ENCODE results near the gene LCE3D. TPM values are rescaled to one million over a fixed set of nuclear protein-coding genes. Genes with fewer than 3 reads are reported as not detected.
"Not testable (repeated sequence)": the region's sequence is repeated elsewhere in the genome, so short reads cannot be mapped to it uniquely, and the experiment has no call there.

LCE3D gene
- total RNA-seq, result not detected in 2 replicates

GRCh38 chr1:152580433-152580832 is at the start of gene LCE3D:
LCE3D (minus strand) TSS chr1:152580516; CDS start chr1:152579936, 580 bp downstream.
- H3K27me3 Mint-ChIP-seq (ENCODE audit: low read depth), result no peaks in the 10 kb centered on the region
- no peaks in the 10 kb centered on the region for H3K36me3 Mint-ChIP-seq (ENCODE audit: low read depth)
- H3K27ac Mint-ChIP-seq, result no peak within 1 kb of the TSS
- H3K4me3 Mint-ChIP-seq (ENCODE audit: low read depth), result no peak within 1 kb of the TSS
- DNase-seq (ENCODE audit: low spot score), result no peak
- H3K9me3 Mint-ChIP-seq, result no peaks in the 10 kb centered on the region
- peaks cover 8% of the 10 kb centered on the region for H3K4me1 Mint-ChIP-seq (ENCODE audit: low read depth)
- intact Hi-C loops (cut with micrococcal nuclease), result no loop called here

GRCh38 chr1:152626744-152627143 is 46.4 kb upstream of the LCE3D start:
- intact Hi-C loops (cut with micrococcal nuclease), result no loop called here
- H3K9me3 Mint-ChIP-seq, result no peaks in the 10 kb centered on the region
- no peak overlapping the region for H3K4me3 Mint-ChIP-seq (ENCODE audit: low read depth)
- peaks cover 5% of the 10 kb centered on the region for H3K4me1 Mint-ChIP-seq (ENCODE audit: low read depth)
- H3K27me3 Mint-ChIP-seq (ENCODE audit: low read depth), result peaks cover 12% of the 10 kb centered on the region
- DNase-seq (ENCODE audit: low spot score), result no peak
- no peaks in the 10 kb centered on the region for H3K36me3 Mint-ChIP-seq (ENCODE audit: low read depth)
- no peak overlapping the region for H3K27ac Mint-ChIP-seq

- no peaks in the 10 kb centered on the region for H3K36me3 Mint-ChIP-seq (ENCODE audit: low read depth)
- no peak overlapping the region for H3K27ac Mint-ChIP-seq
- DNase-seq (ENCODE audit: low spot score), result no peak
- no peak overlapping the region for H3K4me3 Mint-ChIP-seq (ENCODE audit: low read depth)
- peaks cover 11% of the 10 kb centered on the region for H3K9me3 Mint-ChIP-seq
- peaks cover 9% of the 10 kb centered on the region for H3K27me3 Mint-ChIP-seq (ENCODE audit: low read depth)
- H3K4me1 Mint-ChIP-seq (ENCODE audit: low read depth), result peaks cover 5% of the 10 kb centered on the region
- intact Hi-C loops (cut with micrococcal nuclease), result no loop called here
Observed at GRCh38 chr1:152623203-152623844, 43.0 kb upstream of the LCE3D start.

GRCh38 chr1:152622803-152623202 is 42.5 kb upstream of the LCE3D start, which contains the start of gene LCE3A:
LCE3A (minus strand) TSS chr1:152623103; CDS start chr1:152623103, 0 bp downstream.
- no peak within 1 kb of the TSS for H3K4me3 Mint-ChIP-seq (ENCODE audit: low read depth)
- no peak for DNase-seq (ENCODE audit: low spot score)
- H3K4me1 Mint-ChIP-seq (ENCODE audit: low read depth), result peaks cover 5% of the 10 kb centered on the region
- H3K27me3 Mint-ChIP-seq (ENCODE audit: low read depth), result peaks cover 8% of the 10 kb centered on the region
- H3K36me3 Mint-ChIP-seq (ENCODE audit: low read depth), result no peaks in the 10 kb centered on the region
- no peak within 1 kb of the TSS for H3K27ac Mint-ChIP-seq
- peaks cover 12% of the 10 kb centered on the region for H3K9me3 Mint-ChIP-seq
- intact Hi-C loops (cut with micrococcal nuclease), result no loop called here

- no peaks in the 10 kb centered on the region for H3K36me3 Mint-ChIP-seq (ENCODE audit: low read depth)
- H3K9me3 Mint-ChIP-seq, result peaks cover 17% of the 10 kb centered on the region
- H3K4me3 Mint-ChIP-seq (ENCODE audit: low read depth), result no peak overlapping the region
- intact Hi-C loops (cut with micrococcal nuclease), result no loop called here
- H3K4me1 Mint-ChIP-seq (ENCODE audit: low read depth), result peaks cover 5% of the 10 kb centered on the region
- H3K27me3 Mint-ChIP-seq (ENCODE audit: low read depth), result peaks cover 5% of the 10 kb centered on the region
- DNase-seq (ENCODE audit: low spot score), result no peak
- no peak overlapping the region for H3K27ac Mint-ChIP-seq
Observed at GRCh38 chr1:152621993-152622392, 41.7 kb upstream of the LCE3D start.

- no peak for DNase-seq (ENCODE audit: low spot score)
- Mint-ChIP-seq H3K4me3 (ENCODE audit: low read depth) (no peak within 1 kb of the TSS), H3K9me3 (peaks cover 8% of the 10 kb centered on the region), H3K4me1 (ENCODE audit: low read depth) (no peaks in the 10 kb centered on the region), H3K27ac (no peak within 1 kb of the TSS), H3K36me3 (ENCODE audit: low read depth) (no peaks in the 10 kb centered on the region), H3K27me3 (ENCODE audit: low read depth) (no peaks in the 10 kb centered on the region)
- intact Hi-C loops (cut with micrococcal nuclease), result no loop called here
Observed at GRCh38 chr1:152613511-152613910, 33.2 kb upstream of the LCE3D start, which contains the start of gene LCE3B. LCE3B (plus strand) TSS chr1:152613811; CDS start chr1:152613811, 0 bp downstream.

GRCh38 chr1:152599934-152600333 is 19.6 kb upstream of the LCE3D start, which contains the start of gene LCE3C:
LCE3C (plus strand) TSS chr1:152600234; CDS start chr1:152600732, 498 bp downstream.
- H3K27me3 Mint-ChIP-seq (ENCODE audit: low read depth), result no peaks in the 10 kb centered on the region
- no peaks in the 10 kb centered on the region for H3K36me3 Mint-ChIP-seq (ENCODE audit: low read depth)
- no peaks in the 10 kb centered on the region for H3K4me1 Mint-ChIP-seq (ENCODE audit: low read depth)
- intact Hi-C loops (cut with micrococcal nuclease), result no loop called here
- H3K9me3 Mint-ChIP-seq, result no peaks in the 10 kb centered on the region
- no peak within 1 kb of the TSS for H3K27ac Mint-ChIP-seq
- DNase-seq (ENCODE audit: low spot score), result no peak
- no peak within 1 kb of the TSS for H3K4me3 Mint-ChIP-seq (ENCODE audit: low read depth)

GRCh38 chr1:152596986-152597385 is 16.7 kb upstream of the LCE3D start:
- Mint-ChIP-seq H3K36me3 (ENCODE audit: low read depth) (no peaks in the 10 kb centered on the region), H3K4me1 (ENCODE audit: low read depth) (no peaks in the 10 kb centered on the region), H3K9me3 (no peaks in the 10 kb centered on the region), H3K4me3 (ENCODE audit: low read depth) (no peak overlapping the region), H3K27ac (no peak overlapping the region), H3K27me3 (ENCODE audit: low read depth) (no peaks in the 10 kb centered on the region)
- no peak for DNase-seq (ENCODE audit: low spot score)
- intact Hi-C loops (cut with micrococcal nuclease), result no loop called here

GRCh38 chr1:152585586-152585985 is 5.3 kb upstream of the LCE3D start:
- no peak for DNase-seq (ENCODE audit: low spot score)
- H3K27me3 Mint-ChIP-seq (ENCODE audit: low read depth), result no peaks in the 10 kb centered on the region
- intact Hi-C loops (cut with micrococcal nuclease), result no loop called here
- no peaks in the 10 kb centered on the region for H3K36me3 Mint-ChIP-seq (ENCODE audit: low read depth)
- no peaks in the 10 kb centered on the region for H3K9me3 Mint-ChIP-seq
- H3K4me3 Mint-ChIP-seq (ENCODE audit: low read depth), result no peak overlapping the region
- no peaks in the 10 kb centered on the region for H3K4me1 Mint-ChIP-seq (ENCODE audit: low read depth)
- no peak overlapping the region for H3K27ac Mint-ChIP-seq

GRCh38 chr1:152582647-152583046 is 2.3 kb upstream of the LCE3D start:
- peaks cover 3% of the 10 kb centered on the region for H3K4me1 Mint-ChIP-seq (ENCODE audit: low read depth)
- no peak for DNase-seq (ENCODE audit: low spot score)
- H3K27me3 Mint-ChIP-seq (ENCODE audit: low read depth), result no peaks in the 10 kb centered on the region
- H3K36me3 Mint-ChIP-seq (ENCODE audit: low read depth), result no peaks in the 10 kb centered on the region
- intact Hi-C loops (cut with micrococcal nuclease), result no loop called here
- no peak overlapping the region for H3K4me3 Mint-ChIP-seq (ENCODE audit: low read depth)
- no peak overlapping the region for H3K27ac Mint-ChIP-seq
- H3K9me3 Mint-ChIP-seq, result no peaks in the 10 kb centered on the region

- H3K9me3 Mint-ChIP-seq; H3K27me3 Mint-ChIP-seq (ENCODE audit: low read depth); H3K4me1 Mint-ChIP-seq (ENCODE audit: low read depth); intact Hi-C loops (cut with micrococcal nuclease); H3K36me3 Mint-ChIP-seq (ENCODE audit: low read depth); DNase-seq (ENCODE audit: low spot score); H3K27ac Mint-ChIP-seq; H3K4me3 Mint-ChIP-seq (ENCODE audit: low read depth): not testable (repeated sequence)
Observed at GRCh38 chr1:152579526-152579925, 790 bp downstream of the LCE3D start.

- Mint-ChIP-seq H3K27ac (no peak overlapping the region), H3K36me3 (ENCODE audit: low read depth) (no peaks in the 10 kb centered on the region), H3K27me3 (ENCODE audit: low read depth) (peaks cover 13% of the 10 kb centered on the region), H3K4me3 (ENCODE audit: low read depth) (no peak overlapping the region), H3K9me3 (no peaks in the 10 kb centered on the region), H3K4me1 (ENCODE audit: low read depth) (peaks cover 8% of the 10 kb centered on the region)
- intact Hi-C loops (cut with micrococcal nuclease), result no loop called here
- DNase-seq (ENCODE audit: low spot score), result no peak
Observed at GRCh38 chr1:152577168-152577567, 3.1 kb downstream of the LCE3D start.

GRCh38 chr1:152566681-152567080 is 13.6 kb downstream of the LCE3D start, which contains the start of gene LCE3E:
LCE3E (minus strand) TSS chr1:152566780; CDS start chr1:152566208, 572 bp downstream.
- Mint-ChIP-seq H3K27ac (no peak within 1 kb of the TSS), H3K27me3 (ENCODE audit: low read depth) (peaks cover 4% of the 10 kb centered on the region), H3K36me3 (ENCODE audit: low read depth) (no peaks in the 10 kb centered on the region), H3K9me3 (peaks cover 5% of the 10 kb centered on the region), H3K4me3 (ENCODE audit: low read depth) (no peak within 1 kb of the TSS), H3K4me1 (ENCODE audit: low read depth) (no peaks in the 10 kb centered on the region)
- DNase-seq (ENCODE audit: low spot score), result no peak
- intact Hi-C loops (cut with micrococcal nuclease), result no loop called here
